HepG2 (cell line): Measurements from ENCODE around the gene COMMD1. TPM values are rescaled to one million over a fixed set of nuclear protein-coding genes. Genes with fewer than 3 reads are reported as not detected.

Source experiments
- ASH2L ChIP-seq: fragments of 300-600, 200-600 bp; sonication (generic); IDR thresholded peaks from 2 replicates; pipeline ENCODE4 v1.7.0; 2017; ENCODE audit warnings: low read depth, mild to moderate bottlenecking, moderate library complexity, mixed read lengths, low read length; ENCODE audit not compliant: insufficient read length
- ATF1 ChIP-seq: IDR thresholded peaks from 2 replicates; pipeline ENCODE4 v1.6.1; 2016; ENCODE audit warnings: mild to moderate bottlenecking, control low read depth
- BCLAF1 ChIP-seq: fragments of 450-650 bp; IDR thresholded peaks from 2 replicates; pipeline ENCODE4 v1.6.1; 2017; ENCODE audit warnings: mild to moderate bottlenecking
- CBX2 ChIP-seq, 2 experiments: fragments of 200-600 bp in 1 of 2; sonication (generic); formaldehyde crosslinking in 1 of 2; IDR thresholded peaks; 2 replicates each; pipeline versions ENCODE4 v1.7.0 to v1.8.1; 2018 to 2022; ENCODE audit warnings: low read depth in 2 of 2, low read length in 1 of 2, mild to moderate bottlenecking in 1 of 2, missing genetic modification reagents in 1 of 2
- CEBPG ChIP-seq: IDR thresholded peaks from 2 replicates; pipeline ENCODE4 v1.6.1; 2016
- GLI4 ChIP-seq: sonication (generic); formaldehyde crosslinking; IDR thresholded peaks from 2 replicates; pipeline ENCODE4 v1.5.1; 2020; ENCODE audit warnings: missing genetic modification reagents, mild to moderate bottlenecking, moderate library complexity, borderline replicate concordance
- GLMP ChIP-seq: sonication (generic); formaldehyde crosslinking; IDR thresholded peaks from 2 replicates; pipeline ENCODE4 v1.9.0; 2021; ENCODE audit warnings: missing genetic modification reagents, mild to moderate bottlenecking, borderline replicate concordance
- HOXA3 ChIP-seq: sonication (generic); formaldehyde crosslinking; IDR thresholded peaks from 2 replicates; pipeline ENCODE4 v1.5.0; 2020; ENCODE audit warnings: missing genetic modification reagents
- IRF2 ChIP-seq: IDR thresholded peaks from 2 replicates; pipeline ENCODE4 v1.6.1; 2018; ENCODE audit warnings: missing genetic modification reagents, missing compliant biosample characterization
- KAT7 ChIP-seq: IDR thresholded peaks from 2 replicates; pipeline ENCODE4 v1.6.1; 2018; ENCODE audit warnings: borderline replicate concordance, missing compliant biosample characterization
- KDM6A ChIP-seq: IDR thresholded peaks from 2 replicates; pipeline ENCODE4 v1.6.1; 2016; ENCODE audit warnings: low read depth
- MEIS2 ChIP-seq: sonication (generic); formaldehyde crosslinking; IDR thresholded peaks from 2 replicates; pipeline ENCODE4 v1.9.0; 2021; ENCODE audit warnings: mild to moderate bottlenecking, missing genetic modification reagents
- NFYC ChIP-seq: IDR thresholded peaks from 2 replicates; pipeline ENCODE4 v1.6.1; 2016; ENCODE audit warnings: missing genetic modification reagents, missing compliant biosample characterization
- REXO4 ChIP-seq: sonication (generic); formaldehyde crosslinking; IDR thresholded peaks from 2 replicates; pipeline ENCODE4 v1.8.0; 2022; ENCODE audit warnings: missing genetic modification reagents, mild to moderate bottlenecking, borderline replicate concordance
- TP53 ChIP-seq: sonication (generic); formaldehyde crosslinking; conservative IDR thresholded peaks from 2 replicates; pipeline ENCODE4 v1.4.0; 2020; ENCODE audit warnings: missing genetic modification reagents
- XBP1 ChIP-seq: sonication (generic); formaldehyde crosslinking; IDR thresholded peaks from 2 replicates; pipeline ENCODE4 v1.5.0; 2020; ENCODE audit warnings: missing genetic modification reagents
- ZFP36L2 ChIP-seq: sonication (generic); formaldehyde crosslinking; IDR thresholded peaks from 2 replicates; pipeline ENCODE4 v1.4.0; 2020; ENCODE audit warnings: missing genetic modification reagents
- ZGPAT ChIP-seq: IDR thresholded peaks from 2 replicates; pipeline ENCODE4 v1.6.1; 2016; ENCODE audit warnings: mild to moderate bottlenecking
- ZHX1 ChIP-seq: sonication (generic); formaldehyde crosslinking; IDR thresholded peaks from 2 replicates; pipeline ENCODE4 v1.8.1; 2022; ENCODE audit warnings: low read depth, mild to moderate bottlenecking, missing genetic modification reagents
- ZNF138 ChIP-seq: sonication (generic); formaldehyde crosslinking; IDR thresholded peaks from 2 replicates; pipeline ENCODE4 v1.5.0; 2020; ENCODE audit warnings: mild to moderate bottlenecking, low read depth, missing genetic modification reagents
- ZNF274 ChIP-seq: sonication (generic); formaldehyde crosslinking; IDR thresholded peaks from 2 replicates; pipeline ENCODE4 v1.5.1; 2020; ENCODE audit warnings: mild to moderate bottlenecking, missing genetic modification reagents
- ZNF3 ChIP-seq: IDR thresholded peaks from 2 replicates; pipeline ENCODE4 v1.7.0; 2017; ENCODE audit warnings: inconsistent platforms
- polyA plus RNA-seq, 8 experiments: library from polyadenylated mRNA; depleted of rRNA in 3 of 8; stranded (reverse) in 7 of 8; unstranded in 1 of 8; fragments of >200 nt; fragmentation: Illumina TruSeq in 4 of 8; extraction: Trizol in 4 of 8; gene quantifications; 2 replicates each; pipeline versions ENCODE4 v1.2.1 to v1.2.3, GENCODE V29; 2011 to 2016; ENCODE audit warnings: low read depth in 4 of 8, missing spikeins in 1 of 8, mixed read lengths in 1 of 8; ENCODE audit not compliant: insufficient read depth in 1 of 8
- total RNA-seq, 5 experiments: library from RNA; depleted of rRNA; stranded (reverse); fragments of >200 nt; fragmentation: Illumina TruSeq; extraction: Trizol; gene quantifications; 2 replicates each; pipeline ENCODE4 v1.2.3, GENCODE V29; 2016; ENCODE audit warnings: low read depth in 1 of 5

COMMD1 gene
- total and polyA plus RNA-seq, 2 of the 13 experiments (the other 11 are each of a cell fraction or from before 2014, with no cell fraction given) = 25.7 to 105 TPM

GRCh38 chr2:61905372-61906185 lies at the start of gene COMMD1 (continued):
- peak; percentile 82; the same call in 1 of the 2 replicates for TF ChIP-seq ZGPAT (CRISPR knock-in tag)
- TF ChIP-seq CEBPG (CRISPR knock-in tag) = peak; percentile 46; the same call in 1 of the 2 replicates
- TF ChIP-seq KAT7 (CRISPR knock-in tag) = peak; percentile 91; the same call in 1 of the 2 replicates
- no peak for TF ChIP-seq KDM6A (CRISPR knock-in tag)
- peak; percentile 56; the same call in 1 of the 2 replicates for TF ChIP-seq TP53
- TF ChIP-seq HOXA3 (CRISPR knock-in tag) = peak; percentile 95
- TF ChIP-seq ATF1 (CRISPR knock-in tag) = no peak
- no peak for TF ChIP-seq XBP1
- peak; percentile 75; the same call in 1 of the 2 replicates for TF ChIP-seq ZNF274 (CRISPR knock-in tag)
- TF ChIP-seq ZNF3 = no peak
- TF ChIP-seq ZNF138 (CRISPR knock-in tag) = peak; percentile 59; the same call in 1 of the 2 replicates
- no peak for TF ChIP-seq GLMP (CRISPR knock-in tag)
- TF ChIP-seq CBX2 (IDR thresholded peaks at IDR 0.05; ENCODE audit: low read depth, low read length) = no peak
- TF ChIP-seq CBX2 (CRISPR knock-in tag; IDR thresholded peaks at IDR 0.05; ENCODE audit: low read depth) = 0 out of 2 replicates have a peak, but pooled peaks have one; percentile 62
- peak; percentile 90; the same call in 1 of the 2 replicates for TF ChIP-seq GLI4 (CRISPR knock-in tag)
- TF ChIP-seq MEIS2 (CRISPR knock-in tag) = peak; percentile 83; the same call in 1 of the 2 replicates
- no peak for TF ChIP-seq BCLAF1
- no peak for TF ChIP-seq NFYC (CRISPR knock-in tag)
- TF ChIP-seq ASH2L = peak; percentile 85
- no peak for TF ChIP-seq REXO4 (CRISPR knock-in tag)
- no peak for TF ChIP-seq ZFP36L2 (CRISPR knock-in tag)
- TF ChIP-seq IRF2 (CRISPR knock-in tag) = peak; percentile 89
- peak; percentile 78 for TF ChIP-seq ZHX1 (CRISPR knock-in tag)
